ENCODE data around the gene DICER1. TPM values are rescaled to one million over a fixed set of nuclear protein-coding genes. Genes with fewer than 3 reads are reported as not detected.

The DICER1 gene
- total RNA-seq, 1 experiment from 2014 or later, result 32.7 TPM

GRCh38 chr14:95054346-95055280, 102.7 kb downstream of the DICER1 start:
- TF ChIP-seq POLR2AphosphoS5 (IDR thresholded peaks at IDR 0.05; ENCODE audit: low read depth, low read length), result no peak
- TF ChIP-seq TCF7L2 (IDR thresholded peaks at IDR 0.05; ENCODE audit: low read depth, low read length), result no peak
- TF ChIP-seq REST (IDR thresholded peaks at IDR 0.05; ENCODE audit: insufficient read depth in 1 of 2, low read depth in 2 of 2, low read length in 1 of 2), result no peak
- TF ChIP-seq CTCF (IDR thresholded peaks at IDR 0.05), result no peak
- in situ Hi-C loops (cut with HindIII; ENCODE audit: low pct_unique_long_range_greater_than_20kb, low sequenced_read_pairs), result no loop called here
- Histone ChIP-seq H3K4me1 (ENCODE audit: control insufficient read depth, insufficient read depth, low read length) (no peaks in the 10 kb centered on the region), H3K4me3 (ENCODE audit: low read depth in 2 of 2, low read length in 2 of 2) (no peak overlapping the region), H3K27me3 (ENCODE audit: control insufficient read depth, insufficient read depth, low read length) (no peaks in the 10 kb centered on the region), H3K9me3 (ENCODE audit: control insufficient read depth, insufficient read depth, low read depth, low read length) (no peaks in the 10 kb centered on the region), H3K36me3 (ENCODE audit: control insufficient read depth, insufficient read depth, low read length) (no peaks in the 10 kb centered on the region), H3K27ac (ENCODE audit: low read length) (no peak overlapping the region)
- CTCF ChIA-PET, result no interaction called here
- no TSS peak for BruUV-seq (replicated peaks)
- POLR2A ChIA-PET, result no interaction called here
- intact Hi-C loops (cut with micrococcal nuclease; ENCODE audit: unreplicated experiment), result no loop called here
- ATAC-seq, result no peak
- no peak for DNase-seq (ENCODE audit: low read depth, low spot score)

GRCh38 chr14:95052016-95052585, 105.2 kb downstream of the DICER1 start:
- Histone ChIP-seq H3K27me3 (ENCODE audit: control insufficient read depth, insufficient read depth, low read length) (no peaks in the 10 kb centered on the region), H3K36me3 (ENCODE audit: control insufficient read depth, insufficient read depth, low read length) (no peaks in the 10 kb centered on the region), H3K9me3 (ENCODE audit: control insufficient read depth, insufficient read depth, low read depth, low read length) (no peaks in the 10 kb centered on the region), H3K4me1 (ENCODE audit: control insufficient read depth, insufficient read depth, low read length) (no peaks in the 10 kb centered on the region), H3K4me3 (ENCODE audit: low read depth in 2 of 2, low read length in 2 of 2) (no peak overlapping the region), H3K27ac (ENCODE audit: low read length) (no peak overlapping the region)
- CTCF ChIA-PET, result no interaction called here
- TF ChIP-seq POLR2AphosphoS5 (IDR thresholded peaks at IDR 0.05; ENCODE audit: low read depth, low read length) (no peak), REST (IDR thresholded peaks at IDR 0.05; ENCODE audit: insufficient read depth in 1 of 2, low read depth in 2 of 2, low read length in 1 of 2) (no peak), TCF7L2 (IDR thresholded peaks at IDR 0.05; ENCODE audit: low read depth, low read length) (no peak), SIN3A (IDR thresholded peaks at IDR 0.05; ENCODE audit: borderline replicate concordance, insufficient read depth, low read depth, low read length) (no peak), CTCF (IDR thresholded peaks at IDR 0.05) (no peak)
- ATAC-seq, result no peak
- in situ Hi-C loops (cut with HindIII; ENCODE audit: low pct_unique_long_range_greater_than_20kb, low sequenced_read_pairs) (no loop called here), intact Hi-C loops (cut with micrococcal nuclease; ENCODE audit: unreplicated experiment) (no loop called here)
- no peak for DNase-seq (ENCODE audit: low read depth, low spot score)
- POLR2A ChIA-PET, result no interaction called here
- no TSS peak for BruUV-seq (replicated peaks)
